H9 (cell line): ENCODE data around the gene DNAJC21. TPM values are rescaled to one million over a fixed set of nuclear protein-coding genes. Genes with fewer than 3 reads are reported as not detected.

Source experiments
- DNase-seq: peaks from one replicate; pipeline ENCODE4 v3.0.0-alpha.2; 2017
- H2AFZ ChIP-seq: one replicate; pipeline ENCODE4 v1.6.1; 2013; ENCODE audit warnings: mild to moderate bottlenecking, low read length, control low read depth, moderate library complexity
- H2AK5ac ChIP-seq: 2 replicates; pipeline ENCODE4 v1.6.1; 2013; ENCODE audit warnings: low read length, control low read depth, mixed read lengths; ENCODE audit not compliant: insufficient read length
- H2BK120ac ChIP-seq: one replicate; pipeline ENCODE4 v1.6.1; 2013; ENCODE audit warnings: low read depth, mild to moderate bottlenecking, low read length, control low read depth, inconsistent platforms; ENCODE audit not compliant: poor library complexity, severe bottlenecking
- H2BK12ac ChIP-seq: 2 replicates; pipeline ENCODE4 v1.6.1; 2013; ENCODE audit warnings: low read length, control low read depth, mixed read lengths, low read depth; ENCODE audit not compliant: insufficient read length
- H2BK15ac ChIP-seq: 2 replicates; pipeline ENCODE4 v1.6.1; 2013; ENCODE audit warnings: low read depth, low read length, control low read depth
- H2BK20ac ChIP-seq: one replicate; pipeline ENCODE4 v1.6.1; 2013; ENCODE audit warnings: low read depth, mild to moderate bottlenecking, low read length, control low read depth, inconsistent platforms; ENCODE audit not compliant: poor library complexity, severe bottlenecking
- H2BK5ac ChIP-seq: 2 replicates; pipeline ENCODE4 v1.6.1; 2013; ENCODE audit warnings: low read length, control low read depth, mixed read lengths; ENCODE audit not compliant: insufficient read length
- H3K14ac ChIP-seq: 2 replicates; pipeline ENCODE4 v1.6.1; 2013; ENCODE audit warnings: low read length, control low read depth; ENCODE audit not compliant: insufficient read depth
- H3K18ac ChIP-seq: 2 replicates; pipeline ENCODE4 v1.6.1; 2013; ENCODE audit warnings: low read depth, mild to moderate bottlenecking, mixed read lengths, low read length, control low read depth; ENCODE audit not compliant: insufficient read length
- H3K23ac ChIP-seq: 2 replicates; pipeline ENCODE4 v1.6.1; 2013; ENCODE audit warnings: low read length, control low read depth, mixed read lengths, low read depth; ENCODE audit not compliant: insufficient read length
- H3K23me2 ChIP-seq: 2 replicates; pipeline ENCODE4 v1.6.1; 2013; ENCODE audit warnings: low read depth, mild to moderate bottlenecking, mixed read lengths, low read length, control low read depth; ENCODE audit not compliant: insufficient read length, poor library complexity, severe bottlenecking
- H3K27ac ChIP-seq: 2 replicates; pipeline ENCODE4 v1.5.1; 2013; ENCODE audit warnings: low read length, control low read depth, mixed read lengths, low read depth; ENCODE audit not compliant: insufficient read length
- H3K27me3 ChIP-seq: 2 replicates; pipeline ENCODE4 v1.6.1; 2013; ENCODE audit warnings: low read length, control low read depth, inconsistent platforms; ENCODE audit not compliant: insufficient read depth
- H3K4ac ChIP-seq: 2 replicates; pipeline ENCODE4 v1.6.1; 2013; ENCODE audit warnings: low read depth, mild to moderate bottlenecking, control low read depth, inconsistent platforms, low read length, moderate library complexity
- H3K4me1 ChIP-seq: 2 replicates; pipeline ENCODE4 v1.6.1; 2013; ENCODE audit warnings: low read length, control low read depth, inconsistent platforms; ENCODE audit not compliant: insufficient read depth
- H3K4me2 ChIP-seq: 2 replicates; pipeline ENCODE4 v1.6.1; 2013; ENCODE audit warnings: low read length, control low read depth, mixed read lengths; ENCODE audit not compliant: insufficient read length, insufficient read depth
- H3K56ac ChIP-seq: 2 replicates; pipeline ENCODE4 v1.6.1; 2013; ENCODE audit warnings: low read depth, mild to moderate bottlenecking, mixed read lengths, low read length, control low read depth; ENCODE audit not compliant: insufficient read length
- H3K79me1 ChIP-seq: 2 replicates; pipeline ENCODE4 v1.6.1; 2013; ENCODE audit warnings: low read depth, mild to moderate bottlenecking, moderate library complexity, low read length, control low read depth, inconsistent platforms; ENCODE audit not compliant: insufficient read depth, poor library complexity, severe bottlenecking
- H3K79me2 ChIP-seq: 2 replicates; pipeline ENCODE4 v1.6.1; 2013; ENCODE audit warnings: low read length, control low read depth, inconsistent platforms; ENCODE audit not compliant: insufficient read depth
- H3K9ac ChIP-seq: 2 replicates; pipeline ENCODE4 v1.6.1; 2013; ENCODE audit warnings: low read length, control low read depth, mixed read lengths; ENCODE audit not compliant: insufficient read length; ENCODE audit errors: extremely low read depth
- H3K9me3 ChIP-seq: one replicate; pipeline ENCODE4 v1.6.1; 2013; ENCODE audit warnings: low read depth, low read length, inconsistent platforms; ENCODE audit not compliant: control insufficient read depth
- H3T11ph ChIP-seq: one replicate; pipeline ENCODE4 v1.6.1; 2013; ENCODE audit warnings: mild to moderate bottlenecking, low read length, control low read depth, inconsistent platforms
- H4K20me1 ChIP-seq: one replicate; pipeline ENCODE4 v1.6.1; 2013; ENCODE audit not compliant: control insufficient read depth, insufficient read length, insufficient read depth
- H4K5ac ChIP-seq: 2 replicates; pipeline ENCODE4 v1.6.1; 2013; ENCODE audit warnings: low read depth, mild to moderate bottlenecking, mixed read lengths, low read length, control low read depth; ENCODE audit not compliant: insufficient read length
- H4K8ac ChIP-seq: replicated peaks from 2 replicates; pipeline ENCODE4 v1.6.1; 2013; ENCODE audit warnings: low read length, control low read depth, mixed read lengths, low read depth; ENCODE audit not compliant: insufficient read length
- H4K91ac ChIP-seq: 2 replicates; pipeline ENCODE4 v1.6.1; 2013; ENCODE audit warnings: low read depth, mild to moderate bottlenecking, moderate library complexity, mixed read lengths, low read length, control low read depth; ENCODE audit not compliant: insufficient read length
- H3K27ac Mint-ChIP-seq, 3 experiments: 2 replicates in 2 of 3; 3 replicates in 1 of 3; pipeline ENCODE4 v1.8.0; 2020 to 2021; ENCODE audit warnings: mixed read lengths in 3 of 3, mild to moderate bottlenecking in 1 of 3, moderate library complexity in 1 of 3
- H3K27me3 Mint-ChIP-seq: 2 replicates; pipeline ENCODE4 v1.8.0; 2021; ENCODE audit warnings: low read depth, mild to moderate bottlenecking, moderate library complexity, mixed read lengths
- H3K36me3 Mint-ChIP-seq, 3 experiments: 2 replicates in 2 of 3; 3 replicates in 1 of 3; pipeline ENCODE4 v1.8.0; 2020 to 2021; ENCODE audit warnings: low read depth in 3 of 3, mixed read lengths in 3 of 3; ENCODE audit not compliant: insufficient read depth in 1 of 3
- H3K4me1 Mint-ChIP-seq, 2 experiments: 2 replicates each; pipeline ENCODE4 v1.8.0; 2020; ENCODE audit warnings: mixed read lengths in 2 of 2
- H3K4me3 Mint-ChIP-seq, 2 experiments: 2 replicates in 1 of 2; 3 replicates in 1 of 2; pipeline ENCODE4 v1.8.0; 2020 to 2021; ENCODE audit warnings: mild to moderate bottlenecking in 2 of 2, mixed read lengths in 2 of 2, moderate library complexity in 1 of 2
- H3K9me3 Mint-ChIP-seq, 2 experiments: 2 replicates in 1 of 2; 3 replicates in 1 of 2; pipeline ENCODE4 v1.8.0; 2020; ENCODE audit warnings: mild to moderate bottlenecking in 2 of 2, mixed read lengths in 2 of 2, moderate library complexity in 1 of 2
- CTCF ChIP-seq: fragments of 200-600 bp; sonication (generic); conservative IDR thresholded peaks from 3 replicates; pipeline ENCODE4 v1.8.0; 2021; ENCODE audit warnings: antibody characterized with exemption, mild to moderate bottlenecking
- WGBS: extraction: QIAGEN DNeasy Blood & Tissue Kit; methylation state at CpG from one replicate; pipeline ENCODE4 v1.1.7; 2013; ENCODE audit warnings: missing lambda C conversion rate, low lambda C conversion rate, mixed read lengths; ENCODE audit not compliant: insufficient read length; ENCODE audit errors: extremely low coverage; 5-methylcytosine and 5-hydroxymethylcytosine counted together
- total RNA-seq: library from RNA; stranded (reverse); gene quantifications from 2 replicates; pipeline ENCODE4 v1.2.1, GENCODE V29; 2021

Gene DNAJC21
- total RNA-seq, 1 experiment from 2014 or later = 50.4 TPM

- H3K23me2 ChIP-seq = no peaks in the 10 kb centered on the region
- no peak overlapping the region for H3K27ac ChIP-seq
- no peak for TF ChIP-seq CTCF
- no peak overlapping the region for H3K56ac ChIP-seq
- H2AFZ ChIP-seq = no peak overlapping the region
- no peak overlapping the region for H2BK120ac ChIP-seq
- H2BK5ac ChIP-seq = no peak overlapping the region
- no peak overlapping the region for H4K8ac ChIP-seq
- Mint-ChIP-seq H3K4me1 (peaks cover 8 to 18% of the 10 kb centered on the region in 2 experiments), H3K27me3 (peaks cover 12% of the 10 kb centered on the region), H3K36me3 (no peaks in the 10 kb centered on the region), H3K4me3 (no peak overlapping the region; a peak in 1 of 5 replicates), H3K27ac (peak overlapping the region in 1 of 3 experiments; percentile 60; a peak in 1 of 7 replicates), H3K9me3 (peaks cover 0 to 2% of the 10 kb centered on the region in 2 experiments; a peak in 2 of 5 replicates)
- H2BK12ac ChIP-seq = no peak overlapping the region
- no peaks in the 10 kb centered on the region for H3K9me3 ChIP-seq
- H4K91ac ChIP-seq = no peak overlapping the region
- H3K4me2 ChIP-seq = no peak overlapping the region
- no peak overlapping the region for H3K23ac ChIP-seq
- H3K4ac ChIP-seq = no peak overlapping the region
- peak; percentile 52 for DNase-seq
- H2BK20ac ChIP-seq = no peak overlapping the region
- H3K14ac ChIP-seq = no peak overlapping the region
- no CpG with 5 or more reads among the region's 5 CpGs for WGBS
- H2BK15ac ChIP-seq = no peak overlapping the region
- no peaks in the 10 kb centered on the region for H3K27me3 ChIP-seq
- H3K79me2 ChIP-seq = no peaks in the 10 kb centered on the region
- H4K5ac ChIP-seq = no peak overlapping the region
- no peaks in the 10 kb centered on the region for H3K4me1 ChIP-seq
- no peak overlapping the region for H3T11ph ChIP-seq
- no peaks in the 10 kb centered on the region for H3K79me1 ChIP-seq
- no peak overlapping the region for H3K9ac ChIP-seq
- no peaks in the 10 kb centered on the region for H4K20me1 ChIP-seq
- H3K18ac ChIP-seq = no peak overlapping the region
- no peak overlapping the region for H2AK5ac ChIP-seq
Measured at GRCh38 chr5:35004200-35004599, 74.8 kb downstream of the DNAJC21 start.
